HEK293 (cell line): Measurements from ENCODE around the gene MYH14.

Source experiments
- CTCF ChIA-PET: fragments of 350-600 bp; formaldehyde crosslinking; extraction: SDS; loops from one replicate; lab custom pipeline; 2021; ENCODE audit warnings: antibody characterized with exemption; lab: Yijun Ruan, JAX
- POLR2A ChIA-PET: fragments of 300-600 bp; formaldehyde crosslinking; extraction: SDS; loops from one replicate; lab custom pipeline; 2020; ENCODE audit warnings: antibody characterized with exemption, inconsistent platforms; lab: Yijun Ruan, JAX
- H3K27ac ChIP-seq: fragments of 200-500 bp; sonication (Bioruptor generic); 2 replicates; pipeline ENCODE4 v1.5.1; 2014; ENCODE audit warnings: low read depth, low read length, control low read depth, inconsistent platforms; ENCODE audit errors: extremely low read depth
- H3K36me3 ChIP-seq, 2 experiments: fragments of 200-500 bp in 1 of 2; sonication (Bioruptor generic) in 1 of 2; 1 replicate in 1 of 2; 2 replicates in 1 of 2; pipeline ENCODE4 v1.5.1; 2014 to 2017; ENCODE audit warnings: inconsistent platforms in 2 of 2, low read length in 2 of 2; ENCODE audit not compliant: control insufficient read depth in 2 of 2, insufficient read depth in 1 of 2
- H3K4me1 ChIP-seq: fragments of 200-500 bp; sonication (Bioruptor generic); 2 replicates; pipeline ENCODE4 v1.5.1; 2014; ENCODE audit warnings: mild to moderate bottlenecking, low read length, inconsistent platforms; ENCODE audit not compliant: control insufficient read depth, insufficient read depth
- H3K4me3 ChIP-seq: 2 replicates; pipeline ENCODE4 v1.5.1; 2011; ENCODE audit warnings: low read depth, mild to moderate bottlenecking, control low read depth, low read length, moderate library complexity
- H3K9me3 ChIP-seq: fragments of 200-500 bp; sonication (Bioruptor generic); 2 replicates; pipeline ENCODE4 v1.5.1; 2014; ENCODE audit warnings: low read depth, low read length, inconsistent platforms; ENCODE audit not compliant: control insufficient read depth, insufficient read depth
- ELK4 ChIP-seq: IDR thresholded peaks from 2 replicates; pipeline ENCODE4 v1.6.1; 2011; ENCODE audit warnings: mild to moderate bottlenecking, low read depth, low read length, borderline replicate concordance
- GLI4 ChIP-seq: fragments of 450-650 bp; formaldehyde crosslinking; IDR thresholded peaks from 2 replicates; pipeline ENCODE4 v1.5.1; 2016; ENCODE audit warnings: missing biosample characterization, missing genetic modification characterization
- HIC1 ChIP-seq: fragments of 450-650 bp; formaldehyde crosslinking; IDR thresholded peaks from 2 replicates; pipeline ENCODE4 v1.5.1; 2016; ENCODE audit warnings: missing biosample characterization, missing genetic modification characterization
- KLF1 ChIP-seq: fragments of 450-650 bp; formaldehyde crosslinking; IDR thresholded peaks from 2 replicates; pipeline ENCODE4 v1.5.1; 2016; ENCODE audit warnings: missing biosample characterization, missing genetic modification characterization
- KLF8 ChIP-seq: fragments of 450-650 bp; formaldehyde crosslinking; IDR thresholded peaks from 2 replicates; pipeline ENCODE4 v1.5.1; 2016; ENCODE audit warnings: missing biosample characterization, missing genetic modification characterization
- KLF9 ChIP-seq: fragments of 450-650 bp; formaldehyde crosslinking; IDR thresholded peaks from 2 replicates; pipeline ENCODE4 v1.5.1; 2016; ENCODE audit warnings: missing biosample characterization, missing genetic modification characterization, low read depth
- SP2 ChIP-seq: fragments of 450-650 bp; formaldehyde crosslinking; IDR thresholded peaks from 2 replicates; pipeline ENCODE4 v1.5.1; 2016; ENCODE audit warnings: missing biosample characterization, missing genetic modification characterization
- SP3 ChIP-seq: fragments of 450-650 bp; formaldehyde crosslinking; IDR thresholded peaks from 2 replicates; pipeline ENCODE4 v1.5.1; 2016; ENCODE audit warnings: missing biosample characterization, missing genetic modification characterization
- YY2 ChIP-seq: fragments of 450-650 bp; formaldehyde crosslinking; IDR thresholded peaks from 2 replicates; pipeline ENCODE4 v1.5.1; 2016; ENCODE audit warnings: missing biosample characterization, missing genetic modification characterization
- ZBTB20 ChIP-seq: fragments of 450-650 bp; formaldehyde crosslinking; IDR thresholded peaks from 2 replicates; pipeline ENCODE4 v1.5.1; 2016; ENCODE audit warnings: missing biosample characterization, missing genetic modification characterization
- ZBTB26 ChIP-seq: fragments of 450-650 bp; formaldehyde crosslinking; optimal IDR thresholded peaks from 2 replicates; pipeline ENCODE3; 2016; ENCODE audit warnings: missing biosample characterization, mild to moderate bottlenecking, missing genetic modification characterization
- ZBTB48 ChIP-seq: fragments of 450-650 bp; formaldehyde crosslinking; IDR thresholded peaks from 2 replicates; pipeline ENCODE4 v1.5.1; 2016; ENCODE audit warnings: missing biosample characterization, missing genetic modification characterization
- ZFHX2 ChIP-seq: fragments of 450-650 bp; formaldehyde crosslinking; conservative IDR thresholded peaks from 2 replicates; pipeline ENCODE4 v1.5.1; 2016; ENCODE audit warnings: missing biosample characterization, missing genetic modification characterization
- ZIC2 ChIP-seq: fragments of 450-650 bp; formaldehyde crosslinking; IDR thresholded peaks from 2 replicates; pipeline ENCODE4 v1.5.1; 2016; ENCODE audit warnings: missing biosample characterization, missing genetic modification characterization
- ZNF19 ChIP-seq: fragments of 450-650 bp; formaldehyde crosslinking; IDR thresholded peaks from 2 replicates; pipeline ENCODE4; 2016; ENCODE audit warnings: missing biosample characterization, missing genetic modification characterization, low read depth
- ZNF23 ChIP-seq: fragments of 450-650 bp; formaldehyde crosslinking; IDR thresholded peaks from 2 replicates; pipeline ENCODE4 v1.5.1; 2016; ENCODE audit warnings: missing biosample characterization, missing genetic modification characterization, borderline replicate concordance
- ZNF24 ChIP-seq: fragments of 450-650 bp; formaldehyde crosslinking; IDR thresholded peaks from 2 replicates; pipeline ENCODE4 v1.5.1; 2016; ENCODE audit warnings: missing biosample characterization, missing genetic modification characterization
- ZNF398 ChIP-seq: fragments of 450-650 bp; formaldehyde crosslinking; IDR thresholded peaks from 2 replicates; pipeline ENCODE4 v1.5.1; 2017; ENCODE audit warnings: missing biosample characterization, missing genetic modification characterization
- ZNF529 ChIP-seq: fragments of 450-650 bp; formaldehyde crosslinking; IDR thresholded peaks from 2 replicates; pipeline ENCODE4 v1.5.1; 2017; ENCODE audit warnings: missing genetic modification characterization, missing biosample characterization; ENCODE audit not compliant: insufficient replicate concordance
- ZNF530 ChIP-seq: fragments of 450-650 bp; formaldehyde crosslinking; IDR thresholded peaks from 2 replicates; pipeline ENCODE4 v1.5.1; 2016; ENCODE audit warnings: low read depth, missing biosample characterization, missing genetic modification characterization
- ZNF624 ChIP-seq: fragments of 450-650 bp; formaldehyde crosslinking; IDR thresholded peaks from 2 replicates; pipeline ENCODE4 v1.5.1; 2017; ENCODE audit warnings: missing biosample characterization, missing genetic modification characterization
- ZNF660 ChIP-seq: fragments of 450-650 bp; IDR thresholded peaks from 2 replicates; pipeline ENCODE4 v1.5.1; 2018; ENCODE audit warnings: missing biosample characterization, mild to moderate bottlenecking, missing genetic modification characterization
- ZNF664 ChIP-seq: fragments of 450-650 bp; formaldehyde crosslinking; IDR thresholded peaks from 2 replicates; pipeline ENCODE4 v1.5.1; 2016; ENCODE audit warnings: missing biosample characterization, missing genetic modification characterization
- ZNF677 ChIP-seq: fragments of 450-650 bp; IDR thresholded peaks from 2 replicates; pipeline ENCODE4 v1.5.0; 2018; ENCODE audit warnings: missing biosample characterization, mild to moderate bottlenecking, missing genetic modification characterization, moderate library complexity
- ZNF837 ChIP-seq: fragments of 450-650 bp; formaldehyde crosslinking; IDR thresholded peaks from 2 replicates; pipeline ENCODE4 v1.5.1; 2016; ENCODE audit warnings: missing biosample characterization, missing genetic modification characterization
- ZSCAN16 ChIP-seq: fragments of 450-650 bp; formaldehyde crosslinking; IDR thresholded peaks from 2 replicates; pipeline ENCODE4 v1.5.1; 2016; ENCODE audit warnings: missing biosample characterization, missing genetic modification characterization
- ZXDB ChIP-seq: fragments of 450-650 bp; formaldehyde crosslinking; IDR thresholded peaks from 2 replicates; pipeline ENCODE4 v1.5.1; 2016; ENCODE audit warnings: missing biosample characterization, missing genetic modification characterization
- TF ChIP-seq, protein P1 (sequence below): fragments of 450-650 bp; formaldehyde crosslinking; IDR thresholded peaks from 2 replicates; pipeline ENCODE4 v1.5.1; 2016; ENCODE audit warnings: missing biosample characterization, missing genetic modification characterization
- TF ChIP-seq, protein P2 (sequence below): fragments of 450-650 bp; formaldehyde crosslinking; IDR thresholded peaks from 2 replicates; pipeline ENCODE4 v1.5.1; 2016; ENCODE audit warnings: missing biosample characterization, missing genetic modification characterization

MYH14 gene

GRCh38 chr19:50203281-50204080, at the start of gene MYH14:
MYH14 (plus strand) TSS chr19:50203622; CDS start chr19:50210366, 6,744 bp downstream.
- no peaks in the 10 kb centered on the region for H3K9me3 ChIP-seq
- peaks cover 7% of the 10 kb centered on the region; the same call in 1 of the 2 replicates for H3K4me1 ChIP-seq
- CTCF ChIA-PET, result interaction anchor here (0.6 to 2.0 kb wide), 8 partner anchors 10 to 168 kb away, joined by 3 to 6 read pairs (median 3); no protein-coding TSS in a partner anchor
- no peaks in the 10 kb centered on the region for H3K36me3 ChIP-seq
- peak within 1 kb of the TSS; percentile 53 for H3K4me3 ChIP-seq
- POLR2A ChIA-PET, result interaction anchor here (0.6 to 1.2 kb wide), 12 partner anchors 9 to 601 kb away, joined by 3 to 8 read pairs (median 4); partner anchors contain the start of genes KCNC3 and POLD1
- peak within 1 kb of the TSS; percentile 41; the same call in 1 of the 2 replicates for H3K27ac ChIP-seq
- peak; percentile 81 for TF ChIP-seq KLF9 (tag by site-specific recombination)
- TF ChIP-seq KLF8 (tag by site-specific recombination), result peak; percentile 48; the same call in 1 of the 2 replicates
- peak; percentile 98 for TF ChIP-seq SP2 (tag by site-specific recombination)
- TF ChIP-seq, protein P1, sequence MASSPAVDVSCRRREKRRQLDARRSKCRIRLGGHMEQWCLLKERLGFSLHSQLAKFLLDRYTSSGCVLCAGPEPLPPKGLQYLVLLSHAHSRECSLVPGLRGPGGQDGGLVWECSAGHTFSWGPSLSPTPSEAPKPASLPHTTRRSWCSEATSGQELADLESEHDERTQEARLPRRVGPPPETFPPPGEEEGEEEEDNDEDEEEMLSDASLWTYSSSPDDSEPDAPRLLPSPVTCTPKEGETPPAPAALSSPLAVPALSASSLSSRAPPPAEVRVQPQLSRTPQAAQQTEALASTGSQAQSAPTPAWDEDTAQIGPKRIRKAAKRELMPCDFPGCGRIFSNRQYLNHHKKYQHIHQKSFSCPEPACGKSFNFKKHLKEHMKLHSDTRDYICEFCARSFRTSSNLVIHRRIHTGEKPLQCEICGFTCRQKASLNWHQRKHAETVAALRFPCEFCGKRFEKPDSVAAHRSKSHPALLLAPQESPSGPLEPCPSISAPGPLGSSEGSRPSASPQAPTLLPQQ (tag by site-specific recombination), result 0 out of 2 replicates have a peak, but pooled peaks have one; percentile 53
- TF ChIP-seq ZSCAN16 (tag by site-specific recombination), result no peak
- no peak for TF ChIP-seq KLF1
- peak; percentile 49 for TF ChIP-seq ZBTB20 (tag by site-specific recombination)
- no peak for TF ChIP-seq ELK4
- no peak for TF ChIP-seq YY2 (tag by site-specific recombination)
- no peak for TF ChIP-seq ZNF19 (tag by site-specific recombination)
- no peak for TF ChIP-seq ZNF23
- no peak for TF ChIP-seq ZNF24 (tag by site-specific recombination)
- 0 out of 2 replicates have a peak, but pooled peaks have one; percentile 11 for TF ChIP-seq ZXDB
- peak; percentile 93 for TF ChIP-seq SP3
- no peak for TF ChIP-seq ZNF837 (tag by site-specific recombination)
- no peak for TF ChIP-seq ZNF664 (tag by site-specific recombination)
- TF ChIP-seq HIC1, result peak; percentile 50; the same call in 1 of the 2 replicates
- no peak for TF ChIP-seq ZNF660
- no peak for TF ChIP-seq ZNF530
- no peak for TF ChIP-seq GLI4 (tag by site-specific recombination)
- TF ChIP-seq ZBTB48 (tag by site-specific recombination), result peak; percentile 50; the same call in 1 of the 2 replicates
- TF ChIP-seq, protein P2, sequence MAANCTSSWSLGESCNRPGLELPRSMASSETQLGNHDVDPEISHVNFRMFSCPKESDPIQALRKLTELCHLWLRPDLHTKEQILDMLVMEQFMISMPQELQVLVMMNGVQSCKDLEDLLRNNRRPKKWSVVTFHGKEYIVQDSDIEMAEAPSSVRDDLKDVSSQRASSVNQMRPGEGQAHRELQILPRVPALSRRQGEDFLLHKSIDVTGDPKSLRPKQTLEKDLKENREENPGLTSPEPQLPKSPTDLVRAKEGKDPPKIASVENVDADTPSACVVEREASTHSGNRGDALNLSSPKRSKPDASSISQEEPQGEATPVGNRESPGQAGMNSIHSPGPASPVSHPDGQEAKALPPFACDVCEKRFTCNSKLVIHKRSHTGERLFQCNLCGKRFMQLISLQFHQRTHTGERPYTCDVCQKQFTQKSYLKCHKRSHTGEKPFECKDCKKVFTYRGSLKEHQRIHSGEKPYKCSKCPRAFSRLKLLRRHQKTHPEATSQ (tag by site-specific recombination), result no peak
- peak; percentile 61 for TF ChIP-seq ZBTB26 (tag by site-specific recombination)
- TF ChIP-seq ZFHX2 (tag by site-specific recombination), result peak; percentile 21
- peak; percentile 28 for TF ChIP-seq ZNF398 (tag by site-specific recombination)
- no peak for TF ChIP-seq ZNF529
- no peak for TF ChIP-seq ZNF624
- TF ChIP-seq ZIC2 (tag by site-specific recombination), result 0 out of 2 replicates have a peak, but pooled peaks have one; percentile 9
- no peak for TF ChIP-seq ZNF677
